ENCODE results near the gene FAT1. TPM values are rescaled to one million over a fixed set of nuclear protein-coding genes. Genes with fewer than 3 reads are reported as not detected.

The FAT1 gene
- total RNA-seq, 2 donors from 2014 or later, result 175 to 215 TPM

DNA sequence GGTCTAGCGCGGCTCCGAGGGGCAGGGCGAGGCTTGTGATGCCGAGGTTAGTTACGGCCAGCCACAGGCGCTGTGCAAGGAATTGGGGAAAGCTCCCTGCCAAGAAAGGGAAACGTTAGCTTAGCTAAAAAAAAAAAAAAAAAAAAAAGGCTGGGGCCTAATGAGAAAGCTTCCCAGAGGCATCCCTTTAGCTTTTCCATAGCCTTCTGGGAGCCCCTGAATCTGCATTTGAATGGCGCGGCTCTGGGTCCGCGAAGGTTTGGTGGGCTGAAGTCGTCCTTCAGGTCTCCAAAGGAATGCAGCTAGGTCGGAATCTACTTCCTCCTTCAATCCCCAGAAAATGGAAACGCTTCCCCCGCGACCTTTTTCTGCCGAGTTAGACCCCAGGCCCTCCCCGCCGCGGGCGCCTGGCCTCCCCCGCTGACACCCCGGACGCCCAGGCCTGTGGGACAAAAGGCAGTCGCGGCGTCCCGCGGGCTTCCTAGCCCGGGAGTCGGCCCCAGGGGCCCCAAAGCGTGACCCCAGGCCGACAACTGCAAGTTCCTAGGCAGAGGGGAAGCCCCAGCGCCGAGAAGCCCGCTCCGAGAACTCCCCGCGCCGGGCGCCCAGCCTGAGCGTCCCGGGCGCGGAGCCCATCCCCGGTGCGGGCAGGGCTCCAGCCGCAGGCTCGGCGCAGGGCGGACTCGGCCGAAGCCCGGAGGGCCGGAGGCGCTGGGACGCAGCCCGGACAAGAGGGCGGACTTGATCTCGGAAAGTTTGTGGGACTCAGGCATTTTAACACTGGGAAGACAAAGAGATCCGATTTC is 605 bp upstream of the FAT1 start:
- H3K36me3 ChIP-seq, result no peaks in the 10 kb centered on the region
- H3K4me3 ChIP-seq, result peak overlapping the region; percentile 74 to 80
- WGBS, result under 1% methylated on average over 53 of the region's 62 CpGs
- peak; percentile 53 for DNase-seq (ENCODE audit: low spot score)
- intact Hi-C loops (cut with DNase I), result loop anchor here (2.0 kb wide), 1 partner anchor 47 kb away; no protein-coding TSS in a partner anchor
- TF ChIP-seq POLR2A (IDR thresholded peaks at IDR 0.05), result no peak
- TF ChIP-seq, protein P1, sequence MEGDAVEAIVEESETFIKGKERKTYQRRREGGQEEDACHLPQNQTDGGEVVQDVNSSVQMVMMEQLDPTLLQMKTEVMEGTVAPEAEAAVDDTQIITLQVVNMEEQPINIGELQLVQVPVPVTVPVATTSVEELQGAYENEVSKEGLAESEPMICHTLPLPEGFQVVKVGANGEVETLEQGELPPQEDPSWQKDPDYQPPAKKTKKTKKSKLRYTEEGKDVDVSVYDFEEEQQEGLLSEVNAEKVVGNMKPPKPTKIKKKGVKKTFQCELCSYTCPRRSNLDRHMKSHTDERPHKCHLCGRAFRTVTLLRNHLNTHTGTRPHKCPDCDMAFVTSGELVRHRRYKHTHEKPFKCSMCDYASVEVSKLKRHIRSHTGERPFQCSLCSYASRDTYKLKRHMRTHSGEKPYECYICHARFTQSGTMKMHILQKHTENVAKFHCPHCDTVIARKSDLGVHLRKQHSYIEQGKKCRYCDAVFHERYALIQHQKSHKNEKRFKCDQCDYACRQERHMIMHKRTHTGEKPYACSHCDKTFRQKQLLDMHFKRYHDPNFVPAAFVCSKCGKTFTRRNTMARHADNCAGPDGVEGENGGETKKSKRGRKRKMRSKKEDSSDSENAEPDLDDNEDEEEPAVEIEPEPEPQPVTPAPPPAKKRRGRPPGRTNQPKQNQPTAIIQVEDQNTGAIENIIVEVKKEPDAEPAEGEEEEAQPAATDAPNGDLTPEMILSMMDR (IDR thresholded peaks at IDR 0.05), result no peak
- no peak for TF ChIP-seq POLR2AphosphoS5 (IDR thresholded peaks at IDR 0.05)
- H3K9me3 ChIP-seq, result no peaks in the 10 kb centered on the region
- no peaks in the 10 kb centered on the region for H3K27me3 ChIP-seq (replicated peaks; ENCODE audit: insufficient read depth)
- peak overlapping the region; percentile 89 to 92 for H3K27ac ChIP-seq
- H3K4me1 ChIP-seq (replicated peaks), result no peaks in the 10 kb centered on the region

DNA sequence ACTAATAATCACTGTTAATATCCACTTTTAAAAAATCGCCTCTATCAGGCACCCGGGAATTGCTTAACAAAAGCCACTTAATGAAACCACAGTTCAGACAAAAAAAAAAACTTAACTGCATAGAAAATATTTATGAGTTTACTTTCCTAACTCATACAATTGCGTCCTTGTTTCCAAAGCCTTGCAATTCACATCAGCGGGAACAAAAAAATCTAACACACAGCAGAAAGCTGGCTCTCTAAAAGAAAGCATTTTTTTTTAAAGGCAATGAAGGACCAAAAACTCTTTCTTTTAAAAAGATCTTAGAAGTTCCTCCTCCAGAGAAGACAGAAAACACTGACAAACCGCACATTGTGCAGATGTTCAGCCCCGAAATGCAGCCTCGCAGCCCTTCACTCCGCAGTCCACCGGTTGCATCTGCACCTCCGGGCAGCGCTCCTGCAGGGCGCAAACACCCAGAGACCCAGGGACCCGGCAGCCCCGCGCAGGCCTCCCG is 812 bp downstream of the FAT1 start:
- H3K4me3 ChIP-seq, result peak overlapping the region; percentile 74 to 80
- no peaks in the 10 kb centered on the region for H3K36me3 ChIP-seq
- H3K27me3 ChIP-seq (replicated peaks; ENCODE audit: insufficient read depth), result no peaks in the 10 kb centered on the region
- peak overlapping the region; percentile 89 to 92 for H3K27ac ChIP-seq
- H3K4me1 ChIP-seq (replicated peaks), result no peaks in the 10 kb centered on the region
- intact Hi-C loops (cut with DNase I), result no loop called here
- TF ChIP-seq, protein P1 (IDR thresholded peaks at IDR 0.05), result no peak
- peak; percentile 24 for TF ChIP-seq POLR2AphosphoS5 (IDR thresholded peaks at IDR 0.05)
- 2% methylated on average over 16 of the region's 16 CpGs for WGBS
- DNase-seq (ENCODE audit: low spot score), result peak; percentile 36
- no peaks in the 10 kb centered on the region for H3K9me3 ChIP-seq

DNA sequence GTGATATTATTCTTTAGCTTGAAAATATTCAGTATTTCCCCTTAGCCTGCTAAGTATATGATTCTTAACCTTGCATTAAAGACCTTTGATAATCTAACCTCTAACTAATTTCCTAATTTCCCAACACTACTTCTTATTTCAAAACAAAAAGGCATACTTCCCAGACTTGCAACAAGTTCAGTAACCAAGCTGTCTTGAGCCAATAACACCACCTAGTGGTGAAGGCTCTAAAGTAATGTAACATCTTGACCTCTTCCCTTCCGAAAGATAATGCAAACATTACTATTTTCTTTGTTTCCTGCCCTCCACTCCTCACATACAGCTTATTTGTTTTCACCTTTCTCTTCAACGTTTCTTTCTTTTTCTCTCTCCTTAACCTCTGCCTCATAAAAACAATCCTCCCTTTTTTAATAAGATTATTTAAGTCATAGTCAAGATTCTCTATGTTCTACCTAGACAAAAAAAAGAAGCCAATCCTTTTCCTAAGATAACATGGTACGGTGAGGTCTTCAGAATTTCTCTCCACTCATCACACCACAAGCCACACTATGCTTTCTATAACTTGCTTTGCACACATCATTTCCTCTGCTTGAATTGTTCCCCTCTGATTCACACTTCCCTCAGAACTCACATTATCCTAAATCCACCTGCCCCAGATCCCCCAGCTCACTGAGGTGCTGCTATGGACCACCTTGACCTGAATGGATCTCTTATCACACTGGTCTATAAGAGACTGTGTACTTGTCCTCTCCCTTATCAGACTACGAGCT is 3.5 kb downstream of the FAT1 start:
- 84% methylated on average over 4 of the region's 4 CpGs for WGBS
- no peak overlapping the region for H3K4me3 ChIP-seq
- H3K9me3 ChIP-seq, result no peaks in the 10 kb centered on the region
- no peaks in the 10 kb centered on the region for H3K36me3 ChIP-seq
- DNase-seq (ENCODE audit: low spot score), result no peak
- H3K4me1 ChIP-seq (replicated peaks), result no peaks in the 10 kb centered on the region
- no peak overlapping the region for H3K27ac ChIP-seq
- intact Hi-C loops (cut with DNase I), result no loop called here
- no peak for TF ChIP-seq POLR2A (IDR thresholded peaks at IDR 0.05)
- TF ChIP-seq, protein P1 (IDR thresholded peaks at IDR 0.05), result peak in 3 of 4 experiments; percentile 21 to 36 (median 24)
- TF ChIP-seq POLR2AphosphoS5 (IDR thresholded peaks at IDR 0.05), result no peak
- no peaks in the 10 kb centered on the region for H3K27me3 ChIP-seq (replicated peaks; ENCODE audit: insufficient read depth)

DNA sequence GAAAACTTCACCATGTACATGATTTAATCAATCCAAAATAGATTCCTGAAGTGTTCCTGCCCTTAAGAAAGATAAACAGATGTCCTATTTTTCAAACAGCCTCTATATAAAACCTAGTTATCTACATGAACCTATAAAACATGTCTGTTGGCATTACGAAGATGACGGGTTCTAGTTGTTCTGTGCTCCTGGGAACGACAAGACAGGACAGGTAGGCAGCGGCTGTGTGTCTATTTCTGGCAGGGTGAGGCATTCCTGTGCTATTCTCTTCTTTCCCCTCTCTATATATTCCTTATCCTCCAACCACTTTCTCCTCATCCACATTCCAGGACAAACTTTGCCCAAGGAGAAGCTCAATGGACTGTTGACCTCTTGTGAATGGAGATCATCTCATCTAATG is 6.1 kb downstream of the FAT1 start:
- Histone ChIP-seq H3K4me1 (replicated peaks) (no peaks in the 10 kb centered on the region), H3K27me3 (replicated peaks; ENCODE audit: insufficient read depth) (no peaks in the 10 kb centered on the region), H3K36me3 (no peaks in the 10 kb centered on the region), H3K9me3 (no peaks in the 10 kb centered on the region), H3K27ac (peak overlapping the region in 1 of 2 donors; percentile 1), H3K4me3 (no peak overlapping the region)
- TF ChIP-seq POLR2AphosphoS5 (IDR thresholded peaks at IDR 0.05), result peak; percentile 62
- no peak for TF ChIP-seq POLR2A (IDR thresholded peaks at IDR 0.05)
- DNase-seq (ENCODE audit: low spot score), result peak; percentile 56
- 36% methylated on average over 4 of the region's 4 CpGs for WGBS
- intact Hi-C loops (cut with DNase I), result no loop called here

DNA sequence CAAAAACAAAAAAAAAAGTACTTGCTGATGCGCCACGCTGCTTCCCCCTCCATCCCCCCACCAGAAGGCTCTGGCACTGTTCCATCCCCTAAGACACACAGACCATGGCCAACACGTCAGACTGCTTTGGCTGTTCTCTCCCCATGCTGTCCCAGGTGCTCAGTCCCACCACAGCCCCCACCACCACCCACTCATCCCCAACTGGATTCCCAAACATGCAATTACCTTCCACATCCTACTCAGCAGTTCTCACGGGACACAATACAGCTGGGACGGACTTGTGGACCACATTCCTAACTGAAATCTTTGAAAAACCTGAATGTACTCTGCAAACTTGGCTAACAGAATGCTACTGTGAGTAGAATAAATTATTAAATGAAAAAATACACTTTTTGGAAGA is 8.6 kb downstream of the FAT1 start:
- H3K4me1 ChIP-seq (replicated peaks), result no peaks in the 10 kb centered on the region
- no peaks in the 10 kb centered on the region for H3K9me3 ChIP-seq
- H3K27me3 ChIP-seq (replicated peaks; ENCODE audit: insufficient read depth), result no peaks in the 10 kb centered on the region
- H3K36me3 ChIP-seq, result no peaks in the 10 kb centered on the region
- intact Hi-C loops (cut with DNase I), result no loop called here
- DNase-seq (ENCODE audit: low spot score), result no peak
- no peak for TF ChIP-seq POLR2A (IDR thresholded peaks at IDR 0.05)
- TF ChIP-seq, protein P1 (IDR thresholded peaks at IDR 0.05), result no peak
- no peak for TF ChIP-seq POLR2AphosphoS5 (IDR thresholded peaks at IDR 0.05)
- H3K4me3 ChIP-seq, result no peak overlapping the region
- H3K27ac ChIP-seq, result no peak overlapping the region
- WGBS, result 64% methylated on average over 5 of the region's 5 CpGs
